Esophagus muscularis mucosa (tissue), 4 donors: ENCODE measurements around the gene TTL. TPM values are rescaled to one million over a fixed set of nuclear protein-coding genes. Genes with fewer than 3 reads are reported as not detected.

Source experiments
- DNase-seq: peaks from one replicate; pipeline ENCODE4 v3.0.0-alpha.2; 2017; ENCODE audit errors: extremely low spot score
- H3K27ac ChIP-seq, 4 donors: fragments of 200-600 bp; sonication (generic); replicated peaks in 1 of 4; 1 replicate in 3 of 4; 2 replicates in 1 of 4; pipeline ENCODE4 v1.5.1; 2016 to 2019; ENCODE audit warnings: mild to moderate bottlenecking in 1 of 4
- H3K27me3 ChIP-seq, 4 donors: fragments of 200-600 bp; sonication (generic); one replicate each; pipeline versions ENCODE4 v1.5.1 to v1.6.0; 2016 to 2019
- H3K36me3 ChIP-seq, 4 donors: fragments of 200-600 bp; sonication (generic); one replicate each; pipeline ENCODE4 v1.5.1; 2016 to 2019
- H3K4me1 ChIP-seq, 4 donors: fragments of 200-600 bp; sonication (generic); one replicate each; pipeline ENCODE4 v1.5.1; 2016 to 2019
- H3K4me3 ChIP-seq, 4 donors: fragments of 200-600 bp; sonication (generic); 1 replicate in 2 of 4; 2 replicates in 2 of 4; pipeline ENCODE4 v1.5.1; 2016 to 2019; ENCODE audit warnings: mild to moderate bottlenecking in 4 of 4, moderate library complexity in 1 of 4
- H3K9me3 ChIP-seq, 4 donors: fragments of 200-600 bp; sonication (generic); 1 replicate in 3 of 4; 2 replicates in 1 of 4; pipeline ENCODE4 v1.5.1; 2016 to 2019
- EP300 ChIP-seq: sonication (generic); formaldehyde crosslinking; IDR thresholded peaks from one replicate; pipeline ENCODE4 v1.6.1; 2017; ENCODE audit warnings: antibody characterized with exemption
- POLR2A ChIP-seq: fragments of 450-650 bp; IDR thresholded peaks from one replicate; pipeline ENCODE4 v1.6.1; 2017; ENCODE audit warnings: antibody characterized with exemption, moderate library complexity, mild to moderate bottlenecking, low read depth
- POLR2AphosphoS5 ChIP-seq, 2 donors: sonication (generic); formaldehyde crosslinking; IDR thresholded peaks; one replicate each; pipeline ENCODE4 v1.6.1; 2017; ENCODE audit warnings: antibody characterized with exemption in 2 of 2
- WGBS: methylation state at CpG from one replicate; pipeline ENCODE4 v1.1.5; 2018; 5-methylcytosine and 5-hydroxymethylcytosine counted together
- intact Hi-C: fragments of 100-400 bp; cut with DNase I; formaldehyde crosslinking; loops from one replicate; pipeline ENCODE4 v1.15.1; 2023
- total RNA-seq, 4 donors: library from RNA; depleted of rRNA; stranded (reverse); fragments of >200 nt; gene quantifications; one replicate each; pipeline versions ENCODE4 v1.1.0 to v1.2.1, GENCODE V29; 2016
- TF ChIP-seq, protein P1 (sequence below), 3 experiments: fragments of 200-600 bp in 2 of 3; fragments of 450-650 bp in 1 of 3; sonication (generic) in 2 of 3; IDR thresholded peaks; one replicate each; pipeline ENCODE4 v1.5.1; 2017 to 2019; ENCODE audit warnings: antibody characterized with exemption in 3 of 3, mild to moderate bottlenecking in 2 of 3, moderate library complexity in 1 of 3

Gene TTL
- total RNA-seq, 4 donors from 2014 or later: 25.8 to 29.2 (median 27.3) TPM

DNA sequence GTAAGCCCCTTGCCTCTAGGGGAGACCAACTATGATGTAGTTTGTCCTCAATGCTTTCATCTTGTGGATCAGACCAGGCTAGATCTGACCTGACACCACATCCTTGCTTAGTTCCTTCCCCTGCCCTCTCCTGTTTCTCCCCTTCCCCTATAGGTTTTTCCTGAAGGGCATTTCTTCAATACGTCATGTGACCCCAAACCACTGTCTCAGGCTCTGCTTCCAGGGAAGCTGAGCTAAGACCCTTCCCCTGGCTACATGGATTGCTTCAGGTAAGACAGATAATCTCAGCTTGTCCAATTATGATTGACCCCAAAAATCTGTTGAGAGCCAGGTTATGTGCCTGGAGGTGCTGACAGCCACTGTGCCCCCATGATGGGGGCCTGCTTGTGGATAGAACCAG, 22.6 kb upstream of the TTL start:
- WGBS: 93% methylated on average over 1 of the region's 1 CpG
- Histone ChIP-seq H3K27ac (no peak overlapping the region), H3K4me3 (no peak overlapping the region), H3K27me3 (peaks cover 0 to 8% (median 0%) of the 10 kb centered on the region in 4 donors), H3K36me3 (no peaks in the 10 kb centered on the region), H3K9me3 (no peaks in the 10 kb centered on the region), H3K4me1 (no peaks in the 10 kb centered on the region)
- TF ChIP-seq EP300 (no peak), POLR2A (no peak), POLR2AphosphoS5 (IDR thresholded peaks at IDR 0.05) (no peak)
- TF ChIP-seq, protein P1, sequence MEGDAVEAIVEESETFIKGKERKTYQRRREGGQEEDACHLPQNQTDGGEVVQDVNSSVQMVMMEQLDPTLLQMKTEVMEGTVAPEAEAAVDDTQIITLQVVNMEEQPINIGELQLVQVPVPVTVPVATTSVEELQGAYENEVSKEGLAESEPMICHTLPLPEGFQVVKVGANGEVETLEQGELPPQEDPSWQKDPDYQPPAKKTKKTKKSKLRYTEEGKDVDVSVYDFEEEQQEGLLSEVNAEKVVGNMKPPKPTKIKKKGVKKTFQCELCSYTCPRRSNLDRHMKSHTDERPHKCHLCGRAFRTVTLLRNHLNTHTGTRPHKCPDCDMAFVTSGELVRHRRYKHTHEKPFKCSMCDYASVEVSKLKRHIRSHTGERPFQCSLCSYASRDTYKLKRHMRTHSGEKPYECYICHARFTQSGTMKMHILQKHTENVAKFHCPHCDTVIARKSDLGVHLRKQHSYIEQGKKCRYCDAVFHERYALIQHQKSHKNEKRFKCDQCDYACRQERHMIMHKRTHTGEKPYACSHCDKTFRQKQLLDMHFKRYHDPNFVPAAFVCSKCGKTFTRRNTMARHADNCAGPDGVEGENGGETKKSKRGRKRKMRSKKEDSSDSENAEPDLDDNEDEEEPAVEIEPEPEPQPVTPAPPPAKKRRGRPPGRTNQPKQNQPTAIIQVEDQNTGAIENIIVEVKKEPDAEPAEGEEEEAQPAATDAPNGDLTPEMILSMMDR (IDR thresholded peaks at IDR 0.05): no peak
- intact Hi-C loops: no loop called here
- DNase-seq: no peak

DNA sequence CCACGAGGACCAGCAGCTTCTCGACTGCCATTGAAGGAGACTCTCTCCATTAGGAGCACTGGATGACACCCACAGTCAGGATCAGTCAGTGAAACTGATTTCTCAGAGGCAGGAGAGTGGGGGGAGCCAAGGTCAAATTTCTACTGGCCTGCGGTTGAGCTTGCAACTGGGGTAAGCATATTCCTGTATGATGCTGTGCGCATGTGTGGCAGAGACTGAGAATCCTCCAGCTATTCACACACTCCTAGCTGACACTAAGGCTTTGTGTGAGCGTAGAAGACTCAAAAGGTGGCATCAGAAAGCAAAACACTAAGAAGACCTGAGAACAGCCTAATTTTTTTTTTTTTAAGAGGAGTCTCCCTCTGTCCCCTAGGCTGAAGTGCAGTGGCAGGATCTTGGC, 19.8 kb upstream of the TTL start:
- Histone ChIP-seq H3K27me3 (peaks cover 0 to 8% (median 0%) of the 10 kb centered on the region in 4 donors), H3K36me3 (no peaks in the 10 kb centered on the region), H3K4me3 (no peak overlapping the region), H3K9me3 (no peaks in the 10 kb centered on the region), H3K27ac (no peak overlapping the region), H3K4me1 (no peaks in the 10 kb centered on the region)
- whole genome bisulfite sequencing: 70% methylated on average over 5 of the region's 5 CpGs
- no peak for DNase-seq
- no peak for TF ChIP-seq POLR2AphosphoS5 (IDR thresholded peaks at IDR 0.05)
- TF ChIP-seq EP300: no peak
- TF ChIP-seq POLR2A: no peak
- TF ChIP-seq, protein P1 (IDR thresholded peaks at IDR 0.05): no peak
- intact Hi-C loops: no loop called here

DNA sequence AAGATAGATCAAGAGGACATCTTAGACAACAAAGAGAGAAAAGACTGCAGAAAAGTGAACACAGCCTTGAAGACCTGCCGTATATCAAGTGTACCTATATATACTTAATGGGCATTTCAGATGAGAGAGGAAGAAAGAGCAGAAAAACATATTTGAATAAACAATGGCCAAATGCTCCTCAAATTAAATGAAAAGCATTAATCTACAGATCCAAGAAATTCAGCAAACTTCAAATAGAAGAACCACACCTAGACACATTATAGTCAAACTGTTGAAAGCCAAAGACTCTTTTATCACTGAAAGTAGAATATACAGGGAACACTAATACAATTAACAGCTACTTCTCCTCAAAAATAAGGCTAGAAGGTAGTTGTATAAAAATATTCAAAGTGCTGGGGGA, 18.7 kb upstream of the TTL start:
- Histone ChIP-seq H3K36me3 (no peaks in the 10 kb centered on the region), H3K9me3 (no peaks in the 10 kb centered on the region), H3K4me3 (no peak overlapping the region), H3K27ac (no peak overlapping the region), H3K4me1 (no peaks in the 10 kb centered on the region), H3K27me3 (peaks cover 0 to 8% (median 0%) of the 10 kb centered on the region in 4 donors)
- intact Hi-C loops: no loop called here
- 95% methylated on average over 1 of the region's 1 CpG for WGBS
- TF ChIP-seq POLR2A: no peak
- TF ChIP-seq, protein P1 (IDR thresholded peaks at IDR 0.05): no peak
- no peak for TF ChIP-seq POLR2AphosphoS5 (IDR thresholded peaks at IDR 0.05)
- TF ChIP-seq EP300: no peak
- DNase-seq: no peak

DNA sequence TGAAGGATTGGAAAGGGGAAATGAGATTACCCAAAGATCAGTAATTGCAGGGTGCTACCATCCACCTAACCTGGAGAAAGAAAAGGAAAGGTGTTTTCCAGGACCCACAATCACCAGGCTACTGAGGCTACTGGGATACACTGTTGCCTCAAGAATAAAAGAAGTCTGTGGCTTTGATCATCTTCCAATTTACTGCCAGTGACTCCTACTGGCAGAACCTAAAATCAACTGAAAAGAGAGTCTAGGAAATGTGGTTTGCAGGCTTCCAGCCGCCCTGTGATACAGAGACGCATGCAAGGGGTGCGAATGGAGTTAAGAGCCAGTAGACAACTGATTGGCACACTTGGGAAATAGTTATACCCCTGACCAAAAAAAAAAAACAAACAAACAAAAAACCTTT, 16.6 kb upstream of the TTL start:
- 76% methylated on average over 3 of the region's 3 CpGs for WGBS
- H3K4me3 ChIP-seq: no peak overlapping the region
- intact Hi-C loops: no loop called here
- peaks cover 0 to 8% (median 0%) of the 10 kb centered on the region in 4 donors for H3K27me3 ChIP-seq
- no peaks in the 10 kb centered on the region for H3K36me3 ChIP-seq
- H3K9me3 ChIP-seq: no peaks in the 10 kb centered on the region
- TF ChIP-seq POLR2AphosphoS5 (IDR thresholded peaks at IDR 0.05) (no peak), EP300 (no peak), POLR2A (no peak)
- TF ChIP-seq, protein P1 (IDR thresholded peaks at IDR 0.05): no peak
- no peak for DNase-seq
- no peaks in the 10 kb centered on the region for H3K4me1 ChIP-seq
- H3K27ac ChIP-seq: no peak overlapping the region

DNA sequence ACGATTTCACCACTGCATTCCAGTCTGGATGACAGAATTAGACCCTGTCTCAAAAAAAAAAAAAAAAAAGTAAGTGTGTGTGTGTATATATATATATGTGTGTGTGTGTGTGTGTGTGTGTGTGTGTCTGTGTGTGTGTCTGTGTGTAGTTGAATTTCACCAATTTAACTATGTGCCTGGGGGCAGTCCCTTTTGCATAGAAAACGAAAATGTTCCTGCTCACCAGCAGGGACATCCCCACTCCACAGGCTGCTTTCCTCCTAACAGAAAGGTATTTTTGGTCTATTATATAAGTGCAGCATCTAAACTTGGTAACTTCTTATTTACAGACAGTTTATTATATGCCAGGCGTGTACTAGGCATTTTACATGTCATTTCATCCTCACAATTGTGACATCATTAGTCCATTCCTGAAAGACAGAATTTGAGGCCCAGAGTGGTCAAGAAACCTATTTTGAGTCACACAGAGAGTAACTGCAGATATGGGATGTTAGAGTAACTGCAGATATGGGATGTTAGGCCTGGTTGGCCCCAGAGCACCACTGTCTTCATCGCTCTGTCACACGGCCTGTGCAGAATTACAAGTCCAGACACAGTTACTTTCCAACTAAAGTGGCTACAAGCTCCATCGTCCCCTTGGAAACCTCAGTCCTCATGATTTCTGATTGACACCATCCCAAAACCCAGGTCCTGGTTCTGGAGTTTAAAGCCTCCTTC, 9.3 kb upstream of the TTL start:
- no peaks in the 10 kb centered on the region for H3K36me3 ChIP-seq
- WGBS: 87% methylated on average over 6 of the region's 6 CpGs
- no peak overlapping the region for H3K4me3 ChIP-seq
- TF ChIP-seq EP300: no peak
- TF ChIP-seq, protein P1 (IDR thresholded peaks at IDR 0.05): no peak
- TF ChIP-seq POLR2A: no peak
- TF ChIP-seq POLR2AphosphoS5 (IDR thresholded peaks at IDR 0.05): no peak
- intact Hi-C loops: no loop called here
- H3K4me1 ChIP-seq: no peaks in the 10 kb centered on the region
- H3K27ac ChIP-seq: no peak overlapping the region
- H3K27me3 ChIP-seq: no peaks in the 10 kb centered on the region
- no peaks in the 10 kb centered on the region for H3K9me3 ChIP-seq
- peak; percentile 84 for DNase-seq
